ENCODE results near the gene PCDH15. TPM values are rescaled to one million over a fixed set of nuclear protein-coding genes. Genes with fewer than 3 reads are reported as not detected.

PCDH15 gene
- polyA plus RNA-seq, 1 experiment = not detected

GRCh38 chr10:54660397-54660796 is 140.6 kb downstream of the PCDH15 start:
- H3K4me3 ChIP-seq (ENCODE audit: low read depth, low read length) = no peak overlapping the region
- TF ChIP-seq CTCF (IDR thresholded peaks at IDR 0.05; ENCODE audit: low read depth, low read length) = no peak
- H3K9me3 ChIP-seq (ENCODE audit: control insufficient read depth, insufficient read depth, low read length) = no peaks in the 10 kb centered on the region
- ChIA-PET POLR2A (no interaction called here), CTCF (no interaction called here)
- H3K27me3 ChIP-seq (ENCODE audit: control insufficient read depth, insufficient read depth, low read length) = no peaks in the 10 kb centered on the region
- DNase-seq (ENCODE audit: low read depth, low spot score) = no peak
- H3K27ac ChIP-seq (ENCODE audit: low read depth, low read length) = no peak overlapping the region

GRCh38 chr10:54656643-54657042 is 144.4 kb downstream of the PCDH15 start:
- POLR2A ChIA-PET = no interaction called here
- no peak for TF ChIP-seq CTCF (IDR thresholded peaks at IDR 0.05; ENCODE audit: low read depth, low read length)
- Histone ChIP-seq H3K4me3 (ENCODE audit: low read depth, low read length) (no peak overlapping the region), H3K9me3 (ENCODE audit: control insufficient read depth, insufficient read depth, low read length) (no peaks in the 10 kb centered on the region), H3K27me3 (ENCODE audit: control insufficient read depth, insufficient read depth, low read length) (no peaks in the 10 kb centered on the region), H3K27ac (ENCODE audit: low read depth, low read length) (no peak overlapping the region)
- DNase-seq (ENCODE audit: low read depth, low spot score) = no peak
- CTCF ChIA-PET = no interaction called here

- POLR2A ChIA-PET = no interaction called here
Measured at GRCh38 chr10:54653518-54653917, 147.5 kb downstream of the PCDH15 start.

GRCh38 chr10:54650547-54650946 is 150.5 kb downstream of the PCDH15 start:
- no peak for DNase-seq (ENCODE audit: low read depth, low spot score)
- no peak overlapping the region for H3K27ac ChIP-seq (ENCODE audit: low read depth, low read length)
- ChIA-PET POLR2A (no interaction called here), CTCF (no interaction called here)
- H3K27me3 ChIP-seq (ENCODE audit: control insufficient read depth, insufficient read depth, low read length) = no peaks in the 10 kb centered on the region
- TF ChIP-seq CTCF (IDR thresholded peaks at IDR 0.05; ENCODE audit: low read depth, low read length) = no peak
- no peaks in the 10 kb centered on the region for H3K9me3 ChIP-seq (ENCODE audit: control insufficient read depth, insufficient read depth, low read length)
- H3K4me3 ChIP-seq (ENCODE audit: low read depth, low read length) = no peak overlapping the region

More at GRCh38 chr10:54653518-54653917, 147.5 kb downstream of the PCDH15 start:
- no peak for TF ChIP-seq CTCF (IDR thresholded peaks at IDR 0.05; ENCODE audit: low read depth, low read length)
- Histone ChIP-seq H3K9me3 (ENCODE audit: control insufficient read depth, insufficient read depth, low read length) (no peaks in the 10 kb centered on the region), H3K27me3 (ENCODE audit: control insufficient read depth, insufficient read depth, low read length) (no peaks in the 10 kb centered on the region), H3K4me3 (ENCODE audit: low read depth, low read length) (no peak overlapping the region), H3K27ac (ENCODE audit: low read depth, low read length) (no peak overlapping the region)
- no peak for DNase-seq (ENCODE audit: low read depth, low spot score)
- CTCF ChIA-PET = no interaction called here

GRCh38 chr10:54622017-54622416 is 179.0 kb downstream of the PCDH15 start:
- H3K27me3 ChIP-seq (ENCODE audit: control insufficient read depth, insufficient read depth, low read length) = no peaks in the 10 kb centered on the region
- no peak for DNase-seq (ENCODE audit: low read depth, low spot score)
- no peaks in the 10 kb centered on the region for H3K9me3 ChIP-seq (ENCODE audit: control insufficient read depth, insufficient read depth, low read length)
- no peak for TF ChIP-seq CTCF (IDR thresholded peaks at IDR 0.05; ENCODE audit: low read depth, low read length)
- ChIA-PET POLR2A (no interaction called here), CTCF (no interaction called here)
- H3K27ac ChIP-seq (ENCODE audit: low read depth, low read length) = no peak overlapping the region
- no peak overlapping the region for H3K4me3 ChIP-seq (ENCODE audit: low read depth, low read length)

All from AG04450 (cell line).